GM12878 (cell line): ENCODE data around the gene GARIN5B. TPM values are rescaled to one million over a fixed set of nuclear protein-coding genes. Genes with fewer than 3 reads are reported as not detected.

ENCODE experiments used
- ATAC-seq: fragments of 200-7000 bp; cut with Tn5 transposase; 3 replicates; pipeline ENCODE4 v1.9.1; 2020; ENCODE audit warnings: mild to moderate bottlenecking, moderate library complexity
- BruUV-seq: library from RNA; stranded (reverse); fragments of 400-500 nt; replicated peaks from 2 replicates; lab custom pipeline; 2021; lab: Mats Ljungman, UMichigan
- CTCF ChIA-PET: fragments of 300-600 bp; sonication (Branson Sonifier 250); formaldehyde crosslinking; extraction: SDS; loops from one replicate; lab custom pipeline; 2021; ENCODE audit warnings: inconsistent platforms; lab: Yijun Ruan, JAX
- POLR2A ChIA-PET: fragments of 350-600 bp; formaldehyde crosslinking; extraction: SDS; loops from one replicate; lab custom pipeline; 2021; ENCODE audit warnings: inconsistent platforms; lab: Charles Lee
- RAD21 ChIA-PET: fragments of 300-600 bp; sonication (Branson Sonifier 250); formaldehyde crosslinking; loops from one replicate; lab custom pipeline; 2023; ENCODE audit warnings: antibody characterized with exemption; ENCODE audit not compliant: unreplicated experiment; lab: Charles Lee
- SMC1A ChIA-PET: fragments of 300-600 bp; sonication (Branson Sonifier 250); formaldehyde crosslinking; loops from one replicate; lab custom pipeline; 2023; ENCODE audit not compliant: unreplicated experiment, uncharacterized antibody; lab: Charles Lee
- DNase-seq: peaks from one replicate; pipeline ENCODE4 v3.0.0-alpha.2; 2011; ENCODE audit warnings: low read depth, low spot score
- FAIRE-seq: peaks from 3 replicates; lab custom pipeline; 2011; peaks lifted over from hg19 to GRCh38; lab: Jason Lieb, UNC
- H2AFZ ChIP-seq: 2 replicates; pipeline ENCODE4 v1.6.0; 2011; ENCODE audit warnings: low read depth, low read length, control low read depth; ENCODE audit not compliant: control insufficient read depth
- H3K27ac ChIP-seq: 2 replicates; pipeline ENCODE4 v1.5.1; 2011; ENCODE audit warnings: control low read depth; ENCODE audit not compliant: control insufficient read depth, insufficient read depth
- H3K27me3 ChIP-seq, 2 experiments: replicated peaks in 1 of 2; 2 replicates each; pipeline versions ENCODE4 v1.6.0 to v1.6.1; 2011; ENCODE audit warnings: low read length in 1 of 2; ENCODE audit not compliant: control insufficient read depth in 2 of 2, insufficient read depth in 2 of 2
- H3K36me3 ChIP-seq, 2 experiments: 2 replicates each; pipeline ENCODE4 v1.5.1; 2011; ENCODE audit warnings: low read length in 1 of 2; ENCODE audit not compliant: control insufficient read depth in 2 of 2, insufficient read depth in 2 of 2
- H3K4me1 ChIP-seq: 2 replicates; pipeline ENCODE4 v1.6.1; 2011; ENCODE audit warnings: mild to moderate bottlenecking, low read length, moderate library complexity, mixed read lengths; ENCODE audit not compliant: control insufficient read depth, insufficient read depth
- H3K4me2 ChIP-seq: 2 replicates; pipeline ENCODE4 v1.6.0; 2011; ENCODE audit warnings: control low read depth; ENCODE audit not compliant: control insufficient read depth, insufficient read depth
- H3K4me3 ChIP-seq: fragments of 200-600 bp; sonication (generic); 2 replicates; pipeline ENCODE4 v1.5.1; 2016
- H3K79me2 ChIP-seq: 2 replicates; pipeline ENCODE4 v1.6.0; 2011; ENCODE audit warnings: low read length; ENCODE audit not compliant: control insufficient read depth, insufficient read depth
- H3K9ac ChIP-seq: 2 replicates; pipeline ENCODE4 v1.8.0; 2011; ENCODE audit warnings: low read length, control low read depth, mixed read lengths; ENCODE audit not compliant: control insufficient read depth, insufficient read depth
- H3K9me3 ChIP-seq: replicated peaks from 3 replicates; pipeline ENCODE4 v1.5.1; 2011; ENCODE audit warnings: mild to moderate bottlenecking, low read length; ENCODE audit not compliant: control insufficient read depth, insufficient read depth
- H4K20me1 ChIP-seq: 2 replicates; pipeline ENCODE4 v1.6.0; 2011; ENCODE audit not compliant: control insufficient read depth, insufficient read depth
- CHD1 ChIP-seq: IDR thresholded peaks from 2 replicates; pipeline ENCODE4 v1.6.1; 2012; ENCODE audit warnings: low read depth, low read length, improper control_type of control experiment
- ETV6 ChIP-seq, 2 experiments: fragments of 450-650 bp in 1 of 2; IDR thresholded peaks in 1 of 2; conservative IDR thresholded peaks in 1 of 2; 2 replicates each; pipeline ENCODE4 v1.6.1; 2014; ENCODE audit warnings: antibody characterized with exemption in 1 of 2, borderline replicate concordance in 1 of 2, low read depth in 1 of 2, mild to moderate bottlenecking in 1 of 2, moderate library complexity in 1 of 2
- JUNB ChIP-seq: IDR thresholded peaks from 2 replicates; pipeline ENCODE4 v1.6.1; 2016; ENCODE audit warnings: antibody characterized with exemption, mild to moderate bottlenecking
- MEF2B ChIP-seq: fragments of 450-650 bp; IDR thresholded peaks from 2 replicates; pipeline ENCODE4 v1.6.1; 2018; ENCODE audit warnings: mild to moderate bottlenecking, moderate library complexity; ENCODE audit not compliant: partially characterized antibody, poor library complexity, severe bottlenecking
- MXI1 ChIP-seq: fragments of 150-350 bp; IDR thresholded peaks from 2 replicates; pipeline ENCODE4 v1.6.1; 2011; ENCODE audit warnings: low read depth, mild to moderate bottlenecking, inconsistent platforms, low read length, improper control_type of control experiment
- NFYB ChIP-seq: IDR thresholded peaks from 2 replicates; pipeline ENCODE4 v1.6.1; 2011; ENCODE audit warnings: low read depth, mild to moderate bottlenecking, low read length, improper control_type of control experiment, moderate library complexity; ENCODE audit not compliant: insufficient read depth
- POU2F2 ChIP-seq: IDR thresholded peaks from 3 replicates; pipeline ENCODE4 v1.6.1; 2011; ENCODE audit warnings: low read depth, mild to moderate bottlenecking, low read length, borderline replicate concordance
- RUNX3 ChIP-seq: IDR thresholded peaks from 2 replicates; pipeline ENCODE4 v1.6.1; 2012; ENCODE audit warnings: low read length, inconsistent platforms
- SRF ChIP-seq, 2 experiments: IDR thresholded peaks; 2 replicates each; pipeline ENCODE4 v1.6.1; 2011; ENCODE audit warnings: low read depth in 2 of 2, low read length in 2 of 2, mild to moderate bottlenecking in 1 of 2, moderate library complexity in 1 of 2
- ZSCAN29 ChIP-seq: fragments of 450-650 bp; IDR thresholded peaks from 2 replicates; pipeline ENCODE4 v1.6.1; 2017; ENCODE audit warnings: mild to moderate bottlenecking, moderate library complexity
- WGBS: methylation state at CpG from one replicate; pipeline ENCODE4 v1.1.6; 2016; ENCODE audit warnings: low lambda C conversion rate; ENCODE audit not compliant: insufficient replicate concordance, insufficient coverage; ENCODE audit errors: missing lambda C conversion rate; 5-methylcytosine and 5-hydroxymethylcytosine counted together
- in situ Hi-C: fragments of 300-500 bp; cut with MboI; formaldehyde crosslinking; loops from 9 replicates; pipeline ENCODE4 v1.14.3; 2018; ENCODE audit warnings: mixed read lengths
- intact Hi-C: fragments of 100-400 bp; cut with micrococcal nuclease; formaldehyde crosslinking; loops from one replicate; pipeline ENCODE4 v1.14.2; 2022; ENCODE audit not compliant: unreplicated experiment
- polyA plus RNA-seq, 11 experiments: library from polyadenylated mRNA; depleted of rRNA in 4 of 11; unstranded in 6 of 11; stranded (reverse) in 5 of 11; fragments of >200 nt; fragmentation: Nextera tagmentation in 4 of 11; fragmentation: Illumina TruSeq in 1 of 11; extraction: Ambion mirVana in 4 of 11; extraction: Trizol in 1 of 11; gene quantifications; 1 replicate in 1 of 11; 2 replicates in 10 of 11; pipeline versions ENCODE4 v1.2.1 to v1.2.3, GENCODE V29; 2011 to 2016; ENCODE audit warnings: inconsistent platforms in 2 of 11, missing spikeins in 2 of 11, low read depth in 1 of 11
- total RNA-seq, 4 experiments: library from RNA; depleted of rRNA in 3 of 4; stranded (reverse); fragments of >200 nt in 3 of 4; fragmentation: Illumina TruSeq in 1 of 4; extraction: Trizol in 1 of 4; gene quantifications; 2 replicates each; pipeline versions ENCODE4 v1.2.1 to v1.2.3, GENCODE V29; 2013 to 2021
- TF ChIP-seq, protein P1 (sequence below): fragments of 450-650 bp; IDR thresholded peaks from 2 replicates; pipeline ENCODE4 v1.6.1; 2017; ENCODE audit warnings: mild to moderate bottlenecking

Gene GARIN5B
- total and polyA plus RNA-seq, 10 of the 15 experiments (the other 5 are each of a cell fraction or from before 2014, with no cell fraction given), result not detected

- Histone ChIP-seq H3K4me3 (peak overlapping the region; percentile 64), H4K20me1 (peaks cover 11% of the 10 kb centered on the region), H3K79me2 (peaks cover 39% of the 10 kb centered on the region), H2AFZ (peak overlapping the region; percentile 94), H3K27ac (peak overlapping the region; percentile 89), H3K9me3 (no peaks in the 10 kb centered on the region), H3K36me3 (peaks cover 16 to 23% of the 10 kb centered on the region in 2 experiments; a peak in 3 of 4 replicates), H3K4me1 (peaks cover 28% of the 10 kb centered on the region), H3K4me2 (peak overlapping the region; percentile 74), H3K9ac (peak overlapping the region; percentile 77), H3K27me3 (no peaks in the 10 kb centered on the region)
- CTCF ChIA-PET, result interaction anchor here (0.6 to 3.4 kb wide), 12 partner anchors 12 to 264 kb away, joined by 3 to 49 read pairs (median 4); partner anchors contain the start of genes HSPBP1, KMT5C, PPP6R1 and ZNF865
- FAIRE-seq, result peak; percentile 98
- in situ Hi-C loops (no loop called here), intact Hi-C loops (loop anchor here (5.0 to 10.0 kb wide), 3 partner anchors 83 to 770 kb away; partner anchors contain the start of gene PPP6R1)
- ATAC-seq, result peak; percentile 88
- 0 out of 4 replicates have a peak, but pooled peaks of 1 of the 2 experiments have one; percentile 10 for TF ChIP-seq SRF (IDR thresholded peaks at IDR 0.05; ENCODE audit: low read depth in 2 of 2, low read length in 2 of 2)
- TF ChIP-seq ETV6 (conservative IDR thresholded peaks at IDR 0.05 in 1 of 2, IDR thresholded peaks at IDR 0.05 in 1 of 2; ENCODE audit: borderline replicate concordance in 1 of 2, low read depth in 1 of 2), result 0 out of 4 replicates have a peak, but pooled peaks of 1 of the 2 experiments have one; percentile 0
- TF ChIP-seq ZSCAN29, result peak; percentile 92
- TF ChIP-seq, protein P1, sequence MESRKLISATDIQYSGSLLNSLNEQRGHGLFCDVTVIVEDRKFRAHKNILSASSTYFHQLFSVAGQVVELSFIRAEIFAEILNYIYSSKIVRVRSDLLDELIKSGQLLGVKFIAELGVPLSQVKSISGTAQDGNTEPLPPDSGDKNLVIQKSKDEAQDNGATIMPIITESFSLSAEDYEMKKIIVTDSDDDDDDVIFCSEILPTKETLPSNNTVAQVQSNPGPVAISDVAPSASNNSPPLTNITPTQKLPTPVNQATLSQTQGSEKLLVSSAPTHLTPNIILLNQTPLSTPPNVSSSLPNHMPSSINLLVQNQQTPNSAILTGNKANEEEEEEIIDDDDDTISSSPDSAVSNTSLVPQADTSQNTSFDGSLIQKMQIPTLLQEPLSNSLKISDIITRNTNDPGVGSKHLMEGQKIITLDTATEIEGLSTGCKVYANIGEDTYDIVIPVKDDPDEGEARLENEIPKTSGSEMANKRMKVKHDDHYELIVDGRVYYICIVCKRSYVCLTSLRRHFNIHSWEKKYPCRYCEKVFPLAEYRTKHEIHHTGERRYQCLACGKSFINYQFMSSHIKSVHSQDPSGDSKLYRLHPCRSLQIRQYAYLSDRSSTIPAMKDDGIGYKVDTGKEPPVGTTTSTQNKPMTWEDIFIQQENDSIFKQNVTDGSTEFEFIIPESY, result no peak
- peak; percentile 16; the same call in 1 of the 3 replicates for TF ChIP-seq POU2F2
- peak; percentile 84 for TF ChIP-seq NFYB
- no peak for TF ChIP-seq JUNB
- no peak for TF ChIP-seq CHD1
- peak; percentile 21 for TF ChIP-seq MXI1
- peak; percentile 53; the same call in 1 of the 2 replicates for TF ChIP-seq RUNX3
- peak; percentile 42 for TF ChIP-seq MEF2B
- SMC1A ChIA-PET, result interaction anchor here (1.0 to 3.1 kb wide), 5 partner anchors 21 to 244 kb away, joined by 3 to 22 read pairs (median 3); partner anchors contain the start of gene KMT5C
- RAD21 ChIA-PET, result interaction anchor here (1.5 to 3.1 kb wide), 10 partner anchors 19 to 214 kb away, joined by 4 to 28 read pairs (median 6); partner anchors contain the start of genes FIZ1, KMT5C, PPP6R1 and UBE2S
- POLR2A ChIA-PET, result interaction anchor here (0.5 to 3.1 kb wide), 14 partner anchors 15 to 269 kb away, joined by 3 to 26 read pairs (median 5); partner anchors contain the start of genes FIZ1, HSPBP1, KMT5C and PPP6R1
- under 1% methylated on average over 34 of the region's 34 CpGs for WGBS
- DNase-seq, result peak; percentile 88
- BruUV-seq, result TSS peak; percentile 80
Observed at GRCh38 chr19:55384920-55385723, 22.1 kb upstream of the GARIN5B start.
